GM21576 (cell line): ENCODE measurements around the gene ZNF398.
"Not testable (repeated sequence)": the region's sequence is repeated elsewhere in the genome, so short reads cannot be mapped to it uniquely, and the experiment has no call there.

Experiments used
- ATAC-seq: cut with Tn5 transposase; IDR thresholded peaks from one replicate; pipeline ENCODE4 v1.9.1; 2021; ENCODE audit warnings: mild to moderate bottlenecking, moderate library complexity; ENCODE audit not compliant: unreplicated experiment

Gene ZNF398

GRCh38 chr7:149147072-149147751 is at the start of gene ZNF398:
TSS of gene ZNF398 (plus strand) at chr7:149147453. CDS start at chr7:149147743, 290 bp downstream.
- ATAC-seq = peak; percentile 62

GRCh38 chr7:149099058-149099457 is 48.2 kb upstream of the ZNF398 start:
- ATAC-seq = no peak

- ATAC-seq = no peak
Measured at GRCh38 chr7:149100821-149101220, 46.4 kb upstream of the ZNF398 start.

- ATAC-seq = no peak
Measured at GRCh38 chr7:149102666-149103065, 44.6 kb upstream of the ZNF398 start.

GRCh38 chr7:149103424-149103823 is 43.8 kb upstream of the ZNF398 start:
- ATAC-seq = no peak

- no peak for ATAC-seq
Measured at GRCh38 chr7:149104214-149104613, 43.0 kb upstream of the ZNF398 start.

GRCh38 chr7:149104749-149105148 is 42.5 kb upstream of the ZNF398 start:
- no peak for ATAC-seq

- no peak for ATAC-seq
Measured at GRCh38 chr7:149109969-149110368, 37.3 kb upstream of the ZNF398 start.

GRCh38 chr7:149125189-149125862 is 21.9 kb upstream of the ZNF398 start:
- no peak for ATAC-seq

- peak; percentile 84 for ATAC-seq
Measured at GRCh38 chr7:149125863-149126661, 21.2 kb upstream of the ZNF398 start, which contains the start of gene ZNF425. TSS of gene ZNF425 (minus strand) at chr7:149126324. CDS start at chr7:149126213, 111 bp downstream.

GRCh38 chr7:149126662-149127266 is 20.5 kb upstream of the ZNF398 start:
- peak; percentile 38 for ATAC-seq

GRCh38 chr7:149130572-149131198 is 16.6 kb upstream of the ZNF398 start:
- ATAC-seq = no peak

- no peak for ATAC-seq
Measured at GRCh38 chr7:149133028-149133710, 14.1 kb upstream of the ZNF398 start.

GRCh38 chr7:149136118-149136517 is 11.1 kb upstream of the ZNF398 start:
- ATAC-seq = no peak

- no peak for ATAC-seq
Measured at GRCh38 chr7:149140831-149141230, 6.4 kb upstream of the ZNF398 start.

GRCh38 chr7:149141893-149142292 is 5.4 kb upstream of the ZNF398 start:
- ATAC-seq = no peak

- ATAC-seq = not testable (repeated sequence)
Measured at GRCh38 chr7:149144436-149144922, 2.8 kb upstream of the ZNF398 start.

- no peak for ATAC-seq
Measured at GRCh38 chr7:149145031-149145845, 2.0 kb upstream of the ZNF398 start.
